Inferior parietal cortex (tissue), 1 donor: Measurements from ENCODE around the gene SLC17A4.
"Not testable (repeated sequence)": the region's sequence is repeated elsewhere in the genome, so short reads cannot be mapped to it uniquely, and the experiment has no call there.

Source experiments
- DNase-seq: peaks from one replicate; pipeline ENCODE4 v3.0.0-alpha.2; 2016; ENCODE audit errors: extremely low spot score

SLC17A4 gene

GRCh38 chr6:25754535-25754934 is at the start of gene SLC17A4:
SLC17A4 (plus strand) TSS chr6:25754742; CDS start chr6:25761963, 7,221 bp downstream.
- no peak for DNase-seq

- no peak for DNase-seq
Observed at GRCh38 chr6:25706314-25707014, 48.1 kb upstream of the SLC17A4 start.

- no peak for DNase-seq
Observed at GRCh38 chr6:25709761-25710160, 44.8 kb upstream of the SLC17A4 start.

- no peak for DNase-seq
Observed at GRCh38 chr6:25710287-25710686, 44.3 kb upstream of the SLC17A4 start.

GRCh38 chr6:25713824-25714223 is 40.7 kb upstream of the SLC17A4 start:
- DNase-seq, result no peak

GRCh38 chr6:25714765-25715164 is 39.8 kb upstream of the SLC17A4 start:
- no peak for DNase-seq

GRCh38 chr6:25715794-25716193 is 38.7 kb upstream of the SLC17A4 start:
- DNase-seq, result no peak

- DNase-seq, result peak; percentile 67
Observed at GRCh38 chr6:25717866-25718740, 36.4 kb upstream of the SLC17A4 start.

- no peak for DNase-seq
Observed at GRCh38 chr6:25726122-25726911, 28.2 kb upstream of the SLC17A4 start.

GRCh38 chr6:25727028-25727427 is 27.5 kb upstream of the SLC17A4 start:
- DNase-seq, result no peak

- DNase-seq, result no peak
Observed at GRCh38 chr6:25730907-25731306, 23.6 kb upstream of the SLC17A4 start.

GRCh38 chr6:25731721-25732120 is 22.8 kb upstream of the SLC17A4 start:
- DNase-seq, result no peak

- no peak for DNase-seq
Observed at GRCh38 chr6:25732468-25733198, 21.9 kb upstream of the SLC17A4 start.

GRCh38 chr6:25735261-25735660 is 19.3 kb upstream of the SLC17A4 start:
- no peak for DNase-seq

GRCh38 chr6:25743868-25744267 is 10.7 kb upstream of the SLC17A4 start:
- DNase-seq, result no peak

GRCh38 chr6:25745836-25746235 is 8.7 kb upstream of the SLC17A4 start:
- no peak for DNase-seq

GRCh38 chr6:25746968-25747367 is 7.6 kb upstream of the SLC17A4 start:
- no peak for DNase-seq

GRCh38 chr6:25747477-25747876 is 7.1 kb upstream of the SLC17A4 start:
- DNase-seq, result no peak

- no peak for DNase-seq
Observed at GRCh38 chr6:25748049-25748448, 6.5 kb upstream of the SLC17A4 start.

GRCh38 chr6:25748601-25749517 is 5.7 kb upstream of the SLC17A4 start:
- not testable (repeated sequence) for DNase-seq
